MM.1S (cell line): ENCODE measurements around the gene GPER1.

Experiments
- EZH2 ChIP-seq: fragments of 300-600 bp; sonication (generic); optimal IDR thresholded peaks from 2 replicates; pipeline ENCODE3; 2017; ENCODE audit warnings: low read depth, mild to moderate bottlenecking, antibody characterized with exemption, low read length, mixed read lengths
- EZH2phosphoT487 ChIP-seq: fragments of 300-600 bp; sonication (generic); IDR thresholded peaks from 2 replicates; pipeline ENCODE4 v1.6.1; 2018; ENCODE audit warnings: antibody characterized with exemption, low read length
- TF ChIP-seq, protein P1 (sequence below): fragments of 300-600 bp; sonication (generic); IDR thresholded peaks from 2 replicates; pipeline ENCODE4 v1.5.1; 2016; ENCODE audit warnings: antibody characterized with exemption, low read length, mixed read lengths

DNA sequence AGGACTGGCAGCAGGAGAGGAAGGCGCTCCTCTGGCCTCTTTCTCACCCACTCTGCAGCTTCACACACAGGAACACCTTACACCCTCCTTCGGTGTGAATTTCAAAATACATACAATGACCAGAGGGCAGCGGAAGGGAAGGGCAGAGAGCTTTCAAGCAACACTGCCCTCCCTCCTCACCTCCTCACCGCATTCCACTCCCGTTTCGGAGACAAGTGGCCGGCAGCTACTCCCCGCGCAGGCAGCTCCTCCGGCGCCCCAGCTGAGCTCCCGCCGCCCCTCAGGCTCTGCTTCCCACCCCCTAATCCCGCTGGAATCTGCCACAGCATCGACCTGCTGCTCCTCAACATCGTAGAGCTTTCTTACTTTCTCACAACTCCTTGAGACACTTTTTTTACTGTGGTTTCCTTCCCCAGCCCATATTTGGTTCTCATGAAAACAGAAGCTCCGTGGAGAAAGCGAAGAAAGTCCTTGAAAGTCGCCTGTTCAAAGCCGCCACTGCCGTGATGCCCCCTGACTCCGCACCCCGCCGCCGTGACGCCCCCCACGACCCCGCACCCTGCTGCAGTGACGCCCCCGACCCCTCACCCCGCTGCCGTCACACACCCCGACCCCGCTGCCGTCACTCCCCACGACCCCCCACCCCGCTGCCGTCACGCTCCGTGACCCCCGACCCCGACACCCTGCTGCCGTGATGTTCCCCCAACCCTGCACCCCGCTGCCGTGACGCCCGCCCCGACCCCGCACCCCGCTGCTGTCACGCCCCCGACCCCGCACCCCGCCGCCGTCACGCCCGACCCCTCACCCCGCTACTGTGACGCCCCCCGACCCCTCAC, 14.6 kb upstream of the GPER1 start:
- TF ChIP-seq, protein P1, sequence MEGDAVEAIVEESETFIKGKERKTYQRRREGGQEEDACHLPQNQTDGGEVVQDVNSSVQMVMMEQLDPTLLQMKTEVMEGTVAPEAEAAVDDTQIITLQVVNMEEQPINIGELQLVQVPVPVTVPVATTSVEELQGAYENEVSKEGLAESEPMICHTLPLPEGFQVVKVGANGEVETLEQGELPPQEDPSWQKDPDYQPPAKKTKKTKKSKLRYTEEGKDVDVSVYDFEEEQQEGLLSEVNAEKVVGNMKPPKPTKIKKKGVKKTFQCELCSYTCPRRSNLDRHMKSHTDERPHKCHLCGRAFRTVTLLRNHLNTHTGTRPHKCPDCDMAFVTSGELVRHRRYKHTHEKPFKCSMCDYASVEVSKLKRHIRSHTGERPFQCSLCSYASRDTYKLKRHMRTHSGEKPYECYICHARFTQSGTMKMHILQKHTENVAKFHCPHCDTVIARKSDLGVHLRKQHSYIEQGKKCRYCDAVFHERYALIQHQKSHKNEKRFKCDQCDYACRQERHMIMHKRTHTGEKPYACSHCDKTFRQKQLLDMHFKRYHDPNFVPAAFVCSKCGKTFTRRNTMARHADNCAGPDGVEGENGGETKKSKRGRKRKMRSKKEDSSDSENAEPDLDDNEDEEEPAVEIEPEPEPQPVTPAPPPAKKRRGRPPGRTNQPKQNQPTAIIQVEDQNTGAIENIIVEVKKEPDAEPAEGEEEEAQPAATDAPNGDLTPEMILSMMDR = no peak
- TF ChIP-seq EZH2 = no peak
- TF ChIP-seq EZH2phosphoT487 = no peak
